K562 (cell line): Measurements from ENCODE around the gene ASPRV1. TPM values are rescaled to one million over a fixed set of nuclear protein-coding genes. Genes with fewer than 3 reads are reported as not detected.

Experiments used
- BRCA1 ChIP-seq, 2 experiments: fragments of 450-650 bp in 1 of 2; sonication (generic) in 1 of 2; formaldehyde crosslinking in 1 of 2; IDR thresholded peaks; 2 replicates each; pipeline versions ENCODE4 v1.5.0 to v1.6.1; 2017 to 2020; ENCODE audit warnings: mild to moderate bottlenecking in 1 of 2, missing genetic modification reagents in 1 of 2
- CBFA2T3 ChIP-seq: fragments of 450-650 bp; IDR thresholded peaks from 2 replicates; pipeline ENCODE4 v1.6.1; 2017
- CCAR2 ChIP-seq: fragments of 200-400 bp; formaldehyde crosslinking; IDR thresholded peaks from 2 replicates; pipeline ENCODE4 v1.6.1; 2017; ENCODE audit warnings: mild to moderate bottlenecking, low read depth, low read length
- EZH2 ChIP-seq: IDR thresholded peaks from 2 replicates; pipeline ENCODE4 v1.6.1; 2012; ENCODE audit warnings: low read depth, mild to moderate bottlenecking, inconsistent platforms, low read length, borderline replicate concordance
- FOXK1 ChIP-seq: sonication (generic); formaldehyde crosslinking; IDR thresholded peaks from 2 replicates; pipeline ENCODE4 v1.8.0; 2022; ENCODE audit warnings: missing genetic modification reagents, mild to moderate bottlenecking, borderline replicate concordance
- FOXK2 ChIP-seq, 2 experiments: fragments of 450-650 bp; IDR thresholded peaks in 1 of 2; conservative IDR thresholded peaks in 1 of 2; 2 replicates each; pipeline ENCODE4 v1.6.1; 2016; ENCODE audit warnings: low read depth in 2 of 2, mild to moderate bottlenecking in 1 of 2
- HDAC8 ChIP-seq: fragments of 450-650 bp; IDR thresholded peaks from 2 replicates; pipeline ENCODE4 v1.6.1; 2016; ENCODE audit warnings: mild to moderate bottlenecking, missing genetic modification characterization, moderate library complexity, missing compliant biosample characterization
- ID3 ChIP-seq, 2 experiments: fragments of 250-450 bp in 1 of 2; fragments of 450-650 bp in 1 of 2; sonication (Bioruptor Pico) in 1 of 2; IDR thresholded peaks; 2 replicates each; pipeline versions ENCODE4 v1.6.1 to v1.8.0; 2016 to 2021; ENCODE audit warnings: mild to moderate bottlenecking in 2 of 2, moderate library complexity in 2 of 2, missing compliant biosample characterization in 1 of 2, missing genetic modification characterization in 1 of 2
- MCM2 ChIP-seq: fragments of 450-650 bp; IDR thresholded peaks from 2 replicates; pipeline ENCODE4 v1.6.1; 2017; ENCODE audit warnings: low read depth, mild to moderate bottlenecking
- NR2F6 ChIP-seq: fragments of 450-650 bp; formaldehyde crosslinking; IDR thresholded peaks from 2 replicates; pipeline ENCODE4 v1.4.0; 2020; ENCODE audit warnings: mild to moderate bottlenecking
- PHF21A ChIP-seq: fragments of 450-650 bp; IDR thresholded peaks from 2 replicates; pipeline ENCODE4 v1.6.1; 2017; ENCODE audit warnings: low read depth, borderline replicate concordance
- POLR3A ChIP-seq: IDR thresholded peaks from 2 replicates; pipeline ENCODE4 v1.6.1; 2011; ENCODE audit warnings: borderline replicate concordance, mild to moderate bottlenecking, moderate library complexity; ENCODE audit not compliant: insufficient read length, insufficient read depth; ENCODE audit errors: extremely low read depth
- SAFB ChIP-seq: fragments of 200-400 bp; formaldehyde crosslinking; IDR thresholded peaks from 2 replicates; pipeline ENCODE4 v1.6.1; 2017; ENCODE audit warnings: low read depth, low read length, borderline replicate concordance
- TBP ChIP-seq: optimal IDR thresholded peaks from 2 replicates; pipeline ENCODE3; 2011; ENCODE audit warnings: low read depth, low read length, improper control_type of control experiment
- TCF3 ChIP-seq: sonication (generic); formaldehyde crosslinking; IDR thresholded peaks from 2 replicates; pipeline ENCODE4 v1.4.0; 2020; ENCODE audit warnings: mild to moderate bottlenecking, missing genetic modification reagents
- UBTF ChIP-seq, 2 experiments: IDR thresholded peaks; 2 replicates each; pipeline ENCODE4 v1.6.1; 2012; ENCODE audit warnings: improper control_type of control experiment in 2 of 2, low read depth in 2 of 2, low read length in 2 of 2, borderline replicate concordance in 1 of 2
- XRCC4 ChIP-seq: IDR thresholded peaks from one replicate; pipeline ENCODE4 v1.6.1; 2011; ENCODE audit not compliant: insufficient read depth, insufficient read length; ENCODE audit errors: extremely low read depth
- ZC3H8 ChIP-seq: fragments of 450-650 bp; IDR thresholded peaks from 2 replicates; pipeline ENCODE4 v1.6.1; 2017
- ZNF124 ChIP-seq: sonication (generic); formaldehyde crosslinking; IDR thresholded peaks from 2 replicates; pipeline ENCODE4 v1.8.1; 2022; ENCODE audit warnings: missing genetic modification reagents
- ZNF232 ChIP-seq: sonication (generic); formaldehyde crosslinking; IDR thresholded peaks from 2 replicates; pipeline ENCODE4 v1.8.0; 2022; ENCODE audit warnings: mild to moderate bottlenecking, missing genetic modification reagents
- ZNF316 ChIP-seq: fragments of 450-650 bp; IDR thresholded peaks from 2 replicates; pipeline ENCODE4 v1.6.1; 2016
- ZNF384 ChIP-seq: IDR thresholded peaks from 2 replicates; pipeline ENCODE4 v1.6.1; 2012; ENCODE audit warnings: low read depth, low read length, improper control_type of control experiment
- ZNF449 ChIP-seq: fragments of 250-450 bp; sonication (Bioruptor Pico); IDR thresholded peaks from 2 replicates; pipeline ENCODE4 v1.8.0; 2022; ENCODE audit warnings: moderate library complexity, mild to moderate bottlenecking, inconsistent platforms
- ZNF780A ChIP-seq: fragments of 250-450 bp; sonication (Bioruptor Pico); IDR thresholded peaks from 2 replicates; pipeline ENCODE4 v1.5.0; 2021; ENCODE audit warnings: mild to moderate bottlenecking
- polyA plus RNA-seq, 8 experiments: library from polyadenylated mRNA; depleted of rRNA in 4 of 8; stranded (reverse) in 5 of 8; unstranded in 3 of 8; fragments of >200 nt; fragmentation: Nextera tagmentation in 2 of 8; fragmentation: Illumina TruSeq in 1 of 8; extraction: Ambion mirVana in 2 of 8; extraction: Trizol in 1 of 8; gene quantifications; 2 replicates each; pipeline versions ENCODE4 v1.2.1 to v1.2.3, GENCODE V29; 2011 to 2014; ENCODE audit warnings: inconsistent platforms in 1 of 8, missing spikeins in 1 of 8
- total RNA-seq, 7 experiments: library from RNA; depleted of rRNA in 6 of 7; stranded (reverse); fragments of >200 nt in 6 of 7; fragmentation: Illumina TruSeq in 2 of 7; extraction: Trizol in 2 of 7; gene quantifications; 2 replicates each; pipeline versions ENCODE4 v1.2.1 to v1.2.3, GENCODE V29; 2011 to 2021; ENCODE audit warnings: low replicate concordance in 1 of 7

ASPRV1 gene
- total and polyA plus RNA-seq, 9 of the 15 experiments (the other 6 are each of a cell fraction or from before 2014, with no cell fraction given), result 0.17 to 0.72 (median 0.47) TPM; not detected in 1

DNA sequence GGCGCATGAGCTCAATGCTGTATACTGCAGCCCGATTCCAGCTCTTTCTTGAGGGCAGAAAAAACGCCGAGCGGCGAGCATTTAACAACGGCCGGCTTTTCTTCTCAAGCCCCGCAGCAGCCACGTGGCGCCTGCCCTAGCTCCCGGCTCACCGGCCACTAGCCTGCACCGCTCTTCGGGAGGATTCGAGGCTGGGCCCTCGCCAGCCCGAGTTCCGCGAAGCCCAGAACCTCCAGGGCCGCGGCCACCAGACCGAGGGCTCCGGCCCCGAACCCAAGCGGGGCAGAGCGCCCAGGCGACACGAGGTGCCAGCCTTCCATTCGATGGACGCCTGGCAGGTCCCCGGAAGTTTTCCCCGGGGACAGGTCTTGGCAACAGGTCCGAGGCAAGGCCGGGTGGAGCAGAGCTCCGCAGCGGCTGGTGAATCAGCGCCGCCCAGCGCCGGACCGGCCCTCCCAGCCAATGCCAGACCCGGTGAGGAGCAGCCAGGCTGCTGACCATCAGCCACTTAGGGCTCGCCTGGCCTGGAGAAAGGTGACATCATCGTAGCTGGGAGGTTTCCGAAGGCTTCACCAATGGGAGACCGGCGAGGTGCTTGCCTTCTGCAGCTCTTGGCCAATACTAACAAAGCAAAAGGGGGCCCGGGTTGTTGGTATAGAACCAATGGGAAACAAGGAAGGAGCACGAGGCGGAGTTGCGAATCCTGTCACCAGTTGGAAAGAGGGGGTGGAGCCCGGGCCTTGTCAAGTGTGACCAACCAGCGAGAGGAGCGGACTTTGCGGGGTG lies 47.1 kb downstream of the ASPRV1 start (continued):
- no peak for TF ChIP-seq ZNF449 (CRISPR knock-in tag)
- TF ChIP-seq NR2F6 (CRISPR knock-in tag), result no peak
- no peak for TF ChIP-seq BRCA1 (IDR thresholded peaks at IDR 0.05)
- TF ChIP-seq BRCA1 (CRISPR knock-in tag; IDR thresholded peaks at IDR 0.05), result no peak
- TF ChIP-seq ID3 (CRISPR knock-in tag; IDR thresholded peaks at IDR 0.05), result no peak
- TF ChIP-seq ID3 (tag; IDR thresholded peaks at IDR 0.05), result peak; percentile 70; the same call in 1 of the 2 replicates
- no peak for TF ChIP-seq POLR3A
- peak; percentile 61; the same call in 1 of the 2 replicates for TF ChIP-seq ZNF780A (CRISPR knock-in tag)
- TF ChIP-seq XRCC4, result no peak
- TF ChIP-seq ZNF384, result 0 out of 2 replicates have a peak, but pooled peaks have one; percentile 8
- no peak for TF ChIP-seq ZNF316
- TF ChIP-seq CCAR2, result no peak
- TF ChIP-seq EZH2, result no peak
- no peak; the same call in 1 of the 2 replicates for TF ChIP-seq CBFA2T3
- TF ChIP-seq FOXK2 (conservative IDR thresholded peaks at IDR 0.05 in 1 of 2, IDR thresholded peaks at IDR 0.05 in 1 of 2; ENCODE audit: low read depth in 2 of 2), result peak; percentile 96 to 97
- TF ChIP-seq MCM2, result no peak
- peak; percentile 96 to 98 for TF ChIP-seq UBTF (IDR thresholded peaks at IDR 0.05; ENCODE audit: borderline replicate concordance in 1 of 2, low read depth in 2 of 2, low read length in 2 of 2)
- TF ChIP-seq TBP, result peak; percentile 86
- TF ChIP-seq PHF21A, result 0 out of 2 replicates have a peak, but pooled peaks have one; percentile 75
- 0 out of 2 replicates have a peak, but pooled peaks have one; percentile 33 for TF ChIP-seq FOXK1 (CRISPR knock-in tag)
- peak; percentile 76; the same call in 1 of the 2 replicates for TF ChIP-seq HDAC8 (tag)
- TF ChIP-seq ZNF124 (CRISPR knock-in tag), result no peak
- TF ChIP-seq ZC3H8, result peak; percentile 62; the same call in 1 of the 2 replicates
- TF ChIP-seq TCF3 (CRISPR knock-in tag), result peak; percentile 12; the same call in 1 of the 2 replicates
- TF ChIP-seq SAFB, result no peak
- 0 out of 2 replicates have a peak, but pooled peaks have one; percentile 15 for TF ChIP-seq ZNF232 (CRISPR knock-in tag)
